GM18507 (cell line): Measurements from ENCODE around the gene NLGN4Y.

Experiments used
- DNase-seq: peaks from one replicate; pipeline ENCODE4 v3.0.0; 2011; ENCODE audit warnings: low read depth; ENCODE audit not compliant: insufficient read length; ENCODE audit errors: extremely low spot score
- FAIRE-seq: peaks from 2 replicates; lab custom pipeline; 2011; peaks lifted over from hg19 to GRCh38; lab: Jason Lieb, UNC

NLGN4Y gene

GRCh38 chrY:14637551-14637950 is 113.2 kb downstream of the NLGN4Y start:
- FAIRE-seq (no peak), DNase-seq (no peak)

GRCh38 chrY:14641853-14642252 is 117.5 kb downstream of the NLGN4Y start:
- no peak for DNase-seq
- FAIRE-seq = no peak

- no peak for FAIRE-seq
Observed at GRCh38 chrY:14644157-14644952, 120.0 kb downstream of the NLGN4Y start.

GRCh38 chrY:14679181-14679580 is 154.9 kb downstream of the NLGN4Y start:
- no peak for DNase-seq
- no peak for FAIRE-seq

More at GRCh38 chrY:14644157-14644952, 120.0 kb downstream of the NLGN4Y start:
- no peak for DNase-seq

- no peak for FAIRE-seq
- no peak for DNase-seq
Observed at GRCh38 chrY:14694543-14694942, 170.2 kb downstream of the NLGN4Y start.

GRCh38 chrY:14708158-14708557 is 183.8 kb downstream of the NLGN4Y start:
- DNase-seq (no peak), FAIRE-seq (no peak)

GRCh38 chrY:14741596-14741995 is 217.3 kb downstream of the NLGN4Y start:
- no peak for FAIRE-seq

GRCh38 chrY:14748329-14748728 is 224.0 kb downstream of the NLGN4Y start:
- FAIRE-seq = no peak

More at GRCh38 chrY:14741596-14741995, 217.3 kb downstream of the NLGN4Y start:
- no peak for DNase-seq

GRCh38 chrY:14755571-14755970 is 231.2 kb downstream of the NLGN4Y start:
- FAIRE-seq (no peak), DNase-seq (no peak)

More at GRCh38 chrY:14748329-14748728, 224.0 kb downstream of the NLGN4Y start:
- DNase-seq = no peak

- FAIRE-seq (no peak), DNase-seq (no peak)
Observed at GRCh38 chrY:14762903-14763302, 238.6 kb downstream of the NLGN4Y start.

GRCh38 chrY:14763600-14763999 is 239.3 kb downstream of the NLGN4Y start:
- no peak for FAIRE-seq
- no peak for DNase-seq

- FAIRE-seq (no peak), DNase-seq (no peak)
Observed at GRCh38 chrY:14778208-14778607, 253.9 kb downstream of the NLGN4Y start.

GRCh38 chrY:14793104-14793503 is 268.8 kb downstream of the NLGN4Y start:
- DNase-seq (no peak), FAIRE-seq (no peak)

- FAIRE-seq = no peak
- DNase-seq = no peak
Observed at GRCh38 chrY:14793674-14794073, 269.3 kb downstream of the NLGN4Y start.

- no peak for DNase-seq
- no peak for FAIRE-seq
Observed at GRCh38 chrY:14798010-14798409, 273.7 kb downstream of the NLGN4Y start.

- FAIRE-seq = no peak
- no peak for DNase-seq
Observed at GRCh38 chrY:14801096-14801495, 276.8 kb downstream of the NLGN4Y start.

GRCh38 chrY:14802125-14802524 is 277.8 kb downstream of the NLGN4Y start:
- no peak for FAIRE-seq
- DNase-seq = no peak

GRCh38 chrY:14804041-14804440 is 279.7 kb downstream of the NLGN4Y start:
- DNase-seq = no peak
- no peak for FAIRE-seq

GRCh38 chrY:14818452-14818851 is 294.1 kb downstream of the NLGN4Y start:
- no peak for DNase-seq
- FAIRE-seq = no peak

- FAIRE-seq = no peak
- DNase-seq = no peak
Observed at GRCh38 chrY:14822201-14822600, 297.9 kb downstream of the NLGN4Y start.

- no peak for DNase-seq
- no peak for FAIRE-seq
Observed at GRCh38 chrY:14822906-14823305, 298.6 kb downstream of the NLGN4Y start.
